ENCODE data around the gene C9orf72. TPM values are rescaled to one million over a fixed set of nuclear protein-coding genes. Genes with fewer than 3 reads are reported as not detected.

C9orf72 gene
- total and polyA plus RNA-seq, 2 of the 8 experiments (the other 6 are each of a cell fraction or from before 2014, with no cell fraction given): 7.2 to 17.5 TPM

DNA sequence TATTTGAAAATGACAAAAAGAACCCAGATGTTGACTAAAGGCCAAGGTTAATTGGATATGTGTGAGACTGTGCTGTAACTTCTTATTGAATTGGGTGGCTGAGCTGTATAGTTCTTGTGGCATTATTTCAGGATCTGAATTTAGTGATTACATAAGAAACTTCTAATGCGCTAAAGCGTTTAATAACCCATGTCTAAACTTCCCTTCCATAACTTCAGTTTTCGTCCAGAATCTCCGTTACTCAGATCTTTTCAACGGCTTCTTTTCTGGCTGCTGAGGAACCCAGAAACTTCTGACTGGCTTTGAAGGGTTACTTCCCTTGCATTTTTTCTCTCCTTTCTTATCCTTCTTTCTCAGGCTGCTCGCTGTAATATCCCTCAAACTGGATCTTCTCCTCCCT is 28.1 kb upstream of the C9orf72 start:
- Histone ChIP-seq H3K18ac (ENCODE audit: extremely low read depth, low read length) (no peak overlapping the region), H3K9me3 (ENCODE audit: insufficient read depth in 2 of 2, low read depth in 1 of 2, low read length in 1 of 2) (no peaks in the 10 kb centered on the region), H2BK15ac (ENCODE audit: low read length) (no peak overlapping the region), H3K79me1 (ENCODE audit: low read depth, low read length) (no peaks in the 10 kb centered on the region), H2BK12ac (ENCODE audit: low read depth, low read length) (no peak overlapping the region), H2AK5ac (ENCODE audit: low read depth, low read length) (no peak overlapping the region), H3K36me3 (ENCODE audit: control insufficient read depth in 2 of 4, insufficient read depth in 4 of 4, low read length in 3 of 4) (no peaks in the 10 kb centered on the region; a peak in 1 of 8 replicates), H4K8ac (ENCODE audit: extremely low read depth, insufficient read depth, low read length) (no peak overlapping the region), H3K27ac (ENCODE audit: low read depth, low read length) (no peak overlapping the region), H4K20me1 (replicated peaks in 1 of 2; ENCODE audit: control insufficient read depth in 1 of 2, insufficient read depth in 2 of 2, low read length in 2 of 2) (no peaks in the 10 kb centered on the region), H3K4ac (replicated peaks; ENCODE audit: insufficient read length, low read depth, low read length) (no peak overlapping the region), H3K23ac (ENCODE audit: insufficient read length) (no peak overlapping the region), H2BK120ac (replicated peaks; ENCODE audit: low read depth, low read length) (no peak overlapping the region), H3K14ac (ENCODE audit: insufficient read length) (no peak overlapping the region), H3K4me2 (ENCODE audit: insufficient read depth in 1 of 2, low read depth in 2 of 2, low read length in 2 of 2) (no peak overlapping the region), H2AFZ (ENCODE audit: low read length) (no peak overlapping the region), H3K56ac (replicated peaks; ENCODE audit: insufficient read length, low read depth, low read length) (no peak overlapping the region), H3K79me2 (ENCODE audit: control insufficient read depth in 1 of 2, insufficient read depth in 2 of 2, low read length in 2 of 2) (no peaks in the 10 kb centered on the region), H2BK20ac (ENCODE audit: low read length) (no peak overlapping the region), H2BK5ac (ENCODE audit: low read depth, low read length) (no peak overlapping the region), H3K27me3 (replicated peaks in 1 of 4; ENCODE audit: control insufficient read depth in 3 of 4, extremely low read depth in 1 of 4, insufficient read depth in 3 of 4, low read length in 3 of 4) (no peaks in the 10 kb centered on the region), H3K4me3 (ENCODE audit: extremely low read depth in 1 of 4, insufficient read depth in 2 of 4, low read depth in 3 of 4, low read length in 4 of 4) (no peak overlapping the region), H4K91ac (replicated peaks; ENCODE audit: insufficient read length, low read length) (no peak overlapping the region), H3K4me1 (replicated peaks in 1 of 4; ENCODE audit: control insufficient read depth in 3 of 4, insufficient read depth in 4 of 4, low read length in 3 of 4) (no peaks in the 10 kb centered on the region; a peak in 1 of 7 replicates), H3K9ac (replicated peaks in 1 of 4; ENCODE audit: extremely low read depth in 1 of 4, low read depth in 3 of 4, low read length in 3 of 4) (no peak overlapping the region), H4K5ac (ENCODE audit: insufficient read length, low read depth, low read length) (no peak overlapping the region), H3K23me2 (ENCODE audit: low read depth, low read length) (no peaks in the 10 kb centered on the region)
- DNase-seq (ENCODE audit: low read depth in 1 of 2, low spot score in 2 of 2): no peak
- POLR2A ChIA-PET (ENCODE audit: partially characterized antibody): no interaction called here
- 92% methylated on average over 5 of the region's 6 CpGs; no CpG with 5 or more reads in 1 of the 2 experiments for WGBS, 2 experiments (ENCODE audit: extremely low coverage in 1 of 2, insufficient coverage in 1 of 2, insufficient read length in 1 of 2, insufficient replicate concordance in 2 of 2, low coverage in 1 of 2, low lambda C conversion rate in 2 of 2, missing lambda C conversion rate in 1 of 2)
- no peak for FAIRE-seq
- no peak for TF ChIP-seq BRCA1 (IDR thresholded peaks at IDR 0.05; ENCODE audit: low read depth, low read length)
- no peak for TF ChIP-seq SP1 (IDR thresholded peaks at IDR 0.05; ENCODE audit: low read depth, low read length)
- TF ChIP-seq TBP (IDR thresholded peaks at IDR 0.05; ENCODE audit: low read depth, low read length): no peak
- CTCF ChIA-PET (ENCODE audit: partially characterized antibody): no interaction called here
